OCI-LY1 (cell line): Measurements from ENCODE around the gene FKBP15.

Experiments
- CTCF ChIP-seq: fragments of 200-600 bp; sonication (generic), shearing (Covaris generic); IDR thresholded peaks from 2 replicates; pipeline ENCODE4 v1.5.1; 2017; ENCODE audit warnings: mild to moderate bottlenecking, antibody characterized with exemption, low read length, moderate library complexity, mixed read lengths
- EZH2 ChIP-seq: fragments of 200-600 bp; sonication (generic), shearing (Covaris generic); IDR thresholded peaks from 2 replicates; pipeline ENCODE4 v1.8.0; 2017; ENCODE audit warnings: borderline replicate concordance, mixed run types, mild to moderate bottlenecking, antibody characterized with exemption, low read length, moderate library complexity, mixed read lengths

GRCh38 chr9:113227436-113227835 is 6.4 kb upstream of the FKBP15 start:
- TF ChIP-seq CTCF, result no peak
- TF ChIP-seq EZH2, result no peak
